Dermis microvascular lymphatic vessel endothelial cell (primary cell): ENCODE data around the gene MCTS1. TPM values are rescaled to one million over a fixed set of nuclear protein-coding genes. Genes with fewer than 3 reads are reported as not detected.
"Not testable (repeated sequence)": the region's sequence is repeated elsewhere in the genome, so short reads cannot be mapped to it uniquely, and the experiment has no call there.

Experiments
- DNase-seq, 2 donors: peaks; one replicate each; pipeline versions ENCODE4 v3.0.0 to v3.0.0-alpha.2; 2010; ENCODE audit warnings: low read depth in 2 of 2
- total RNA-seq: library from RNA; depleted of rRNA; stranded (reverse); fragments of >200 nt; gene quantifications from 2 replicates; pipeline ENCODE4 v1.2.1, GENCODE V29; 2014

MCTS1 gene
- total RNA-seq, 1 donor from 2014 or later: 29.1 TPM

- peak; percentile 83 to 93 for DNase-seq
Observed at GRCh38 chrX:120629667-120630537, 26.0 kb downstream of the MCTS1 start, which contains the start of gene C1GALT1C1. C1GALT1C1 (minus strand) TSS chrX:120630054; CDS start chrX:120627166, 2,888 bp downstream.

- no peak for DNase-seq
Observed at GRCh38 chrX:120638619-120639018, 34.7 kb downstream of the MCTS1 start.

GRCh38 chrX:120642871-120643270, 39.0 kb downstream of the MCTS1 start:
- no peak for DNase-seq

- DNase-seq: peak in 1 of 2 donors; percentile 36
Observed at GRCh38 chrX:120647127-120647526, 43.2 kb downstream of the MCTS1 start.

- not testable (repeated sequence) for DNase-seq
Observed at GRCh38 chrX:120652256-120652655, 48.4 kb downstream of the MCTS1 start.

GRCh38 chrX:120653000-120653399, 49.1 kb downstream of the MCTS1 start:
- DNase-seq: no peak

- no peak for DNase-seq
Observed at GRCh38 chrX:120660637-120661036, 56.7 kb downstream of the MCTS1 start.

Other genes starting within 250 kb of the MCTS1 start
- gene ATP1B4, start 242.0 kb upstream of the MCTS1 start, total RNA-seq: not detected in 2 replicates
- gene LAMP2, start 134.8 kb upstream of the MCTS1 start, total RNA-seq: 85.9 and 147 TPM in 2 replicates
- gene CUL4B, start 43.1 kb upstream of the MCTS1 start, total RNA-seq: 35.0 and 38.8 TPM in 2 replicates
- gene C1GALT1C1, start 26.0 kb downstream of the MCTS1 start, total RNA-seq: 48.1 and 57.7 TPM in 2 replicates